ENCODE results near the gene GPBP1.
"Not testable (repeated sequence)": the region's sequence is repeated elsewhere in the genome, so short reads cannot be mapped to it uniquely, and the experiment has no call there.

The GPBP1 gene, protein sequence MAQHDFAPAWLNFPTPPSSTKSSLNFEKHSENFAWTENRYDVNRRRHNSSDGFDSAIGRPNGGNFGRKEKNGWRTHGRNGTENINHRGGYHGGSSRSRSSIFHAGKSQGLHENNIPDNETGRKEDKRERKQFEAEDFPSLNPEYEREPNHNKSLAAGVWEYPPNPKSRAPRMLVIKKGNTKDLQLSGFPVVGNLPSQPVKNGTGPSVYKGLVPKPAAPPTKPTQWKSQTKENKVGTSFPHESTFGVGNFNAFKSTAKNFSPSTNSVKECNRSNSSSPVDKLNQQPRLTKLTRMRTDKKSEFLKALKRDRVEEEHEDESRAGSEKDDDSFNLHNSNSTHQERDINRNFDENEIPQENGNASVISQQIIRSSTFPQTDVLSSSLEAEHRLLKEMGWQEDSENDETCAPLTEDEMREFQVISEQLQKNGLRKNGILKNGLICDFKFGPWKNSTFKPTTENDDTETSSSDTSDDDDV

DNA sequence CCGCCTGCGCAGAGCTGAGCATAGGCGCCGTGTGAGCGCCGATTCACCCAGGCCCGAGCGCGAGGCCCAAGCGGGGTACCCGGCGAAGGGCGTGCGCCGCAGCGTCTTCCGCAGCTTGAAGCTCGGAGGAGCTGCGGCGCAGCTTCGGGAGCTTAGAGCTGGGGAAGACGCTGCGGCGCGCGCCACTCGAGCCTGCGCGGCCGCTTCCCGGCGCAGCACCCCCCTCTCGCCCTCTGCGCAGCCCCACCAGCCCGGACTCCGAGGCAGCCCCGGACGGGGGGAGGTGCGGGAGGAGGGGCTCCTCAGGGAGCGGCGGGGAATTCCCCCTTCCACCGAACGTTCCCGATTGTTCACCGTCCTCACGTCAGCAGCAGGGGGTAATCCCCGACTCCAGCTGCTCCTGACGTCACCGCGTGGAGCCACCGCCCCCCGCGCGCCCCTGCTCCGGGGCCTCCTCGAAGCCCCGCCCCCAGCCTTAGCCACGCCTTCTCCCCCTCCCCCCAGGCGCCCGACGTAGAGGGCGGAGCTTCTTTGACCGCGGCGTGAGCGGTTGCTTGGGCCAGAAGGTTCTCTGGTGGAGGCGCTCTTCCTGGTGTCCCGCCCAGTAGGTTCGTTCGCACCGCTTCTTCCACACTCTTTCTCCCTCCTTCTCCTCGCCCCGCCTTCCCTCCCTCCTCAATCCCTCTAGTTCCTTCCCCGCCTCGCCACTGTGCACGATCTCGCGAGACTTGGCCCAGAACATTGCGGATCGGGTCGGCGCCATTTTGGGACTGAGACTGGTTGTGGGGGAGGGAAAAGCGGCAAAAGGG is at the start of gene GPBP1:
TSS of gene GPBP1 (plus strand) at position 741 of the 809 bp plus-strand sequence. CDS start 40,072 bp downstream, outside the sequence.
- DNase-seq (ENCODE audit: low read depth): peak; percentile 99

DNA sequence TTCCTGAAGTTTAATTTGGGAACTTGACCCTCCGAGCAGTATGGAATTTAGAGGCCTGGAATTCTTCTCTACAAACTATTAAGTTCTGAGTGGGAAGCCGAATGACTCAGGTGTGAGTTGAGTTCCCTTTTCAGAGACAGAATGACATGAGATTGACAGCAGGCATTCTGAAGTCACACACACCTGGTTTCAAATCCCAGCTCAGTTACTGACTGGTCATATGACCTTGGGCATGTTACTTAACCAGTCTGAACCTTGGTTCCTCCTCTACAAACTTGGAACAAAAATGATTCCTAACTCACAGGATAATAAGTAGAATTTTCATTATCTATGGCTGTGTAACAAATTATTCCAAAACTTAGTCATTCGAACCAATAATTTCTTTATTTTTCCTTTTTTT is 45.5 kb upstream of the GPBP1 start:
- DNase-seq (ENCODE audit: low read depth): no peak

DNA sequence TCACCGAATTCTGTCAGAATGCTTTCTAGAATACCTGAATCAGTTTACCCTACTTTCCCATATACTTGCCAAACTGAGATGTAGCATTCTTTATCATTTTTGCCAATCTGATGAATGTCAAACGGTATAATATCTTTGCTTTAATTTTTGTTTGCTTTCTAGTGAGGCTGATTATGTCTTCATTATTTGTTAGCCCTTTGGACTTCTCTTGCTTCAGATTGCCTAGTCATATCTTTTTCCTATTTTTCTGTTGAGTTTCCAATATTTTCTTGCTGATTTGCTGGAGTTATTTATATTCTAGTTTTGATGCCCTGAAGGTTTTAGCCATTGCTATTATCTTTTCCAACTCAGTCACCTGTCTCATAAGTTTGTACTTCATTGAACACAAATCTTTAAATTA is 40.3 kb upstream of the GPBP1 start:
- DNase-seq (ENCODE audit: low read depth): no peak

DNA sequence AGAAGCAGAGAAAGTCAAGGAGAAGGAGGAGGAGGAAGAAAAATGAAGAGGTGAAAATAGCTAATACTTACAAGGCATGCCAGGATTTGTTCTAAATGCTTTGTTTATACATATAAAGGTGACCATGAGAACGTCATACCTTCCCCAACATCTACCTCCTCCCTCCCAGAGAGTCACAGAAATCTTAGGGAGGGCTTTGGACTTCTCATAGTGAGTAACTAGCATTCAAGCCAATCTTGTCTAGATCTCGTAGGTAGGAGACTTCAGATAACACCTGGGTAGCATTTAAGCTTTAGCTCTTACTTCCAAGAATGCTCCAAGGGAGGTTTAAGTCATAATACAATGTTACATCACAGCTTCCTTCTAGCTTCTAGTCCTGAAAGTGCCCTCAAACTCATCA is 36.5 kb upstream of the GPBP1 start:
- no peak for DNase-seq (ENCODE audit: low read depth)

DNA sequence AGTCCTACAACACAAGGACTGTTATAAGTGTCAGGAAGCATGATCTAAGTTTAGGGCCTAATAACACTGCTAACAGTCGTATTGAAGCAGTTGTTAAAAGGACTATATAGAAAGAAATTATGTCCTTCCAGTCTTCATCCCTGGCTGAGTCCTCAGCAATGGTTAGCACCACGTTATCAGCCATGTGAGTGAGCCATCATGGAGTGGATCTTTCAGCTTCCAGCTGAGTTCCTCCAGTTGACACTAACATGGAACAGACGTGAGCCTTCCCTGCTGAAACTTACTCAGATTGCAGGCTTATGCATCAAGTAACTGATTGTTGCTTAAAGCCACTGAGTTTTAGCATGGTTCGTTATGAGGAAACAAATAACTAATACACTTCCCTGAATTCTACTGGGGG is 21.5 kb upstream of the GPBP1 start:
- DNase-seq (ENCODE audit: low read depth): no peak

DNA sequence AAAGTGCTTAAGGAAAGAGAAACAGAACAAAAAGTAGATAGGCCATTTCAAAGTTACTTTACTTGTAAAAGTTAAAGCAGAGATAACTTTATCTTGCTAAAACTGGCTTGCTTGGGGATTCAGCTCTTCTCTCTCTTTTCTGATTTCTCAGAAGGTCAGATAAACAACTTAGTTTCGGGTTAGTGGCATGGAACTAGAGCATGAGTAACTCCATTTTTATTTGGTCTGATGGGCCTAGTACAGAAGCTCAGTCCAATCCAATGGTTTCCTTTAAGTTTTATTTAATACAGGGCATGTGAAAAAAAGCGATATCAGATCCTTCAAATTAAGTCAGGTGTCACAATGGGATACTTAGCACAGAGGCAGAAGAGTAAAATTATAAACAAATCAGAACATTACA is 18.8 kb upstream of the GPBP1 start:
- DNase-seq (ENCODE audit: low read depth): no peak

DNA sequence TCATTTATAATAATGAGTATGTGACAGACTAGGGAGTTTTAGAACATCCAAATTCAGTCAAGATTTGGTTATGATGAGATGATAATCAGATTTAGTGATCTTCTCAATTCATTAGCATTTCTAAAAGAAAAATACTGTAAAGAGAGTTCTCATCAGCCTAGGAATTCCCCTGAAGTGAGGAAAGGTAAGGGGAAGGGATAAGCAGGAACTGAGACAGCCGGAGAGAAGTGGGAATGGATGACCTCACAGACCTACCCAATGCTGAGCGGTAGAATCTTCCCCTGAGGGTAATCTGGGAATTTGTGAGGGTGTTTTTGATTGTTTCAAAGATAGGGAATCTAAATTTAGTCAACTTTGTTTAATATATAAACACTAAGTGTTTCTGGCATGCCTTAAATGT is 16.7 kb upstream of the GPBP1 start:
- no peak for DNase-seq (ENCODE audit: low read depth)

DNA sequence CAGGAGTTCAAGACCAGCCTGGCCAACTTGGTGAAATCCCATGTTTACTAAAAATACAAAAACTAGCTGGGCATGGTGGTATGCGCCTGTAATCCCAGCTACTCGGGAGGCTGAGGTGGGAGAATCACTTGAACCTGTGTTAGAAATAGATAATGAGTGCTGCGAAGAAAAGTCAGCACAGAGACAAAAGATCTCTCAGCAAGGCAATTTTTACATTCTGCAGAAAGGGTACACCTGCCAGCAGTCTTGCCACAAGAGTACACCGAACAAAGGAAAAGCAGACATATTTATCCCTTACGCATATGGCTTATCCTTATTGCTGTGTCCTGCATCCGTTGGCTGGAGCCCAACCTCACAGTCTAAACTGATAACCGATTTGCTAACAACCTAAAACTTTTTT is 16.2 kb upstream of the GPBP1 start:
- DNase-seq (ENCODE audit: low read depth): no peak

DNA sequence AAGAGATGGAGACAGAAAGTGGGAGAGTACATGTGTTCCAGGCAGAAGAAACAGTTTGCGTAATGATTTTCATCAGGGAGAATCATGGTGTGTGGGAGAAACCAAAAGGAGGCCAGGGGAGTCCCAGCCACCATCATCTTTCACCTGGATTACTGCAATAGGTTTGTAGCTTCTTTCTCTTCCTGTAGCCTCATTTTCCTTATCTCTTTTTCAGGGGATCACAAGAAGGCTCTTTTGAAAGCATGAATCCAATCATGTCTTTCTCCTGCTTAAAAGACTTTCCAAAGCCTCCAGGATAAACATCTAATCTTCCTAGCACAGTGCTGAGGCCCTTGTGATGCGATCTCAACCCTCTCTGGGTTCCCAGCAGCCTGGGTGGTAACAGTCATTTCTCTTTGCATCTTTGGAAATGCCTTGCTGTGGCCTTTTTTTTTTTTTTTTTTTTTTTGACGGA is 10.3 kb upstream of the GPBP1 start:
- no peak for DNase-seq (ENCODE audit: low read depth)

DNA sequence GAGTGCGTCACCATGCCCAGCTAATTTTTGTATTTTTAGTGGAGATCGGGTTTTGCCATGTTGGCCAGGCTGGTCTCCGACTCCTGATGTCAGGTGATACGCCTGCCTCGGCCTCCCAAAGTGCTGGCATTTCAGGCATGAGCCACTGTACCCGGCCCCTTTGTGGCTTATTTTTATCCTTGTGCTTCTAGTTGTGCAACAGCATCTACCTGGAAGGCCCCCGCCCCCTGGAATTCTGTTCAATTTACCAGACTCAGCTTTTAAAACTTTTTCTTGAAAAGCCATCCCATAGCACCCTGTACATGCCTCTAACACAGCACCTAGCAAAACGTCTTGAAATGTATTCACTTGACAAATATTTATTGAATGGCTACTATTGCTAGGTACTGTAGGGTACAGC is 9.7 kb upstream of the GPBP1 start:
- no peak for DNase-seq (ENCODE audit: low read depth)

DNA sequence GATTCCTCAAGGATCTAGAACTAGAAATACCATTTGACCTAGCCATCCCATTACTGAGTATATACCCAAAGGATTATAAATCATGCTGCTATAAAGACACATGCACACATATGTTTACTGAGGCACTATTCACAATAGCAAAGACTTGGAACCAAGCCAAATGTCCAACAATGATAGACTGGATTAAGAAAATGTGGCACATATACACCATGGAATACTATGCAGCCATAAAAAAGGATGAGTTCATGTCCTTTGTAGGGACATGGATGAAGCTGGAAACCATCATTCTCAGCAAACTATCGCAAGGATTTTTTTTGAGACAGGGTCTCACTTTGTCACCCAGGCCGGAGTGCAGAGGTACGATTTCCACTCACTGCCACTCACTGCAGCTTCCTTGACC is 8.7 kb upstream of the GPBP1 start:
- DNase-seq (ENCODE audit: low read depth): not testable (repeated sequence)

DNA sequence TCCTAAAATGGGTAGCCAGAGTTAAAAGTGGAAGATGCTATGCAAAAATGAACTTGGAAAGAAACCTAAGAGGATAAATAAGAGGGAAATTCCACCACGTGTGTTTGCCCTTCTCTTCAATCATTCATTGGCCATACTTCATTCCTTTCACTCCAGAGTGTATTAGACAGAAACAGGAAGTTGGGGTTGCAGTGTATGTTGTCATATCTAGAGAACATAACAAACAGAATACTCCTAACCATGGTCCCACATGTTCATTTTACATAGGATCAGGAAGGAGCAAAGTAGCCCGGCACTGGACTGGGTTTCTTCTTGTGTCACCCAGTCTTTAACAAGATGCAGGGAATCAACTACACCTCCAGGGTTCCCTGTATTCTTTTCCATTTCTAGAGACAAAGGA is 7.6 kb upstream of the GPBP1 start:
- DNase-seq (ENCODE audit: low read depth): no peak

DNA sequence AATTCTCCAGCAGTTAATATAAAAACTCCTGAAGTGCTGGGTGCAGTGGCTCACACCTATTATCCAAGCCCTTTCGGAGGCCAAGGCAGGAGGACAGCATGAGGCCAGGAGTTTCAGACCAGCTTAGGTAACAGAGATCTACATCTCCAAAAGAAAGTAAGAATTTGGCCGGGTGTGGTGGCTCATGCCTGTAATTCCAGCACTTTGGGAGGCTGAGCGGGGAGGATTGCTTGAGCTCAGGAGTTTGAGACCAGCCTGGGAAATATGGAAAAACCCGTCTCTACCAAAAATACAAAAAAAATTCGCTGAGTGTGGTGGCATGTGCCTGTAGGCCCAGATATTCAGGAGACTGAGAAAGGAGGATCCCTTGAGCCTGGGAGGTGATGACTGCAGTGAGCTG is 6.7 kb upstream of the GPBP1 start:
- DNase-seq (ENCODE audit: low read depth): no peak

DNA sequence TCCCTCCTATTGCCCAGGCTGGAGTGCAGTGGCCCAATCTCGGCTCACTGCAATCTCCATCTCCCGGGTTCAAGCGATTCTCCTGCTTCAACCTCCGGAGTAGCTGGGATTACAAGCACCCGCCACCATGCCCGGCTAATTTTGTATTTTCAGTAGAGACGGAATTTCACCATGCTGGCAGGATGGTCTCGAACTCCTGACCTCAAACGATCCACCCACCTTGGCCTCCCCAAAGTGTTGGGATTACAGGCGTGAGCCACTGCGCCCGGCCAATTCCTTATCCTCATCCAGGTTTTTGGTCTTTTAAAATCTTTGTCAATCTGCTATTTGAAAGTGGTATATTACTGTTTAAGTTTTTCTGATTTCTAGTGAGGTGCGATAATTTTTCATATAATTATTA is 3.7 kb upstream of the GPBP1 start:
- not testable (repeated sequence) for DNase-seq (ENCODE audit: low read depth)

DNA sequence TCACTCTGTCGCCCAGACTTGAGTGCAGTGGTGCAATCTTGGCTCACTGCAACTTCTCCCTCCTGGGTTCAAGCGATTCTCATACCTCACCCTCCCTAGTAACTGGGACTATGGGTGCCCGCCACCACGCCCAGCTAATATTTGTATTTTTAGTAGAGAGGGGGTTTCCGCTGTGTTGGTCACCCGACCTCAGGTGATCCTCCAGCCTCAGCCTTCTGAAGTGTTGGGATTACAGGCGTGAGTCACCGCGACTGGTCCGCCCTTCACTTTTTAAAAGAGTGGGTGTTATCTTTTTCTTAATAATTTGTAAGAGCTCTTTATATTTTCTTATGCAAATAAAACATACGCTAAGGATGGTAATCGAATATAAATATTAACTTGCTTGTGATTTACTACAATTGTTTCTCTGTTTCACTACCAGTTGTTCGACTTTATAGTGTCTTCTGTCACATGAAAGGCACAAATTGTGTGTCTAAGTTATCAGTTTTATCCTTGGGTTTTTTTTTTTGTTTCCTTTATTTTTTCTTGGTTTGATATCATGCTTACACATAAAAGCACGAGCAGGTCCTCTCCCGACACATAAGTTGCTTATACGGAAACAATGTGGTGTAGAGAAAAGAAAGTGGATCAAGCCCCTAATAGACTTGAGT is 1.9 kb upstream of the GPBP1 start:
- DNase-seq (ENCODE audit: low read depth): no peak

DNA sequence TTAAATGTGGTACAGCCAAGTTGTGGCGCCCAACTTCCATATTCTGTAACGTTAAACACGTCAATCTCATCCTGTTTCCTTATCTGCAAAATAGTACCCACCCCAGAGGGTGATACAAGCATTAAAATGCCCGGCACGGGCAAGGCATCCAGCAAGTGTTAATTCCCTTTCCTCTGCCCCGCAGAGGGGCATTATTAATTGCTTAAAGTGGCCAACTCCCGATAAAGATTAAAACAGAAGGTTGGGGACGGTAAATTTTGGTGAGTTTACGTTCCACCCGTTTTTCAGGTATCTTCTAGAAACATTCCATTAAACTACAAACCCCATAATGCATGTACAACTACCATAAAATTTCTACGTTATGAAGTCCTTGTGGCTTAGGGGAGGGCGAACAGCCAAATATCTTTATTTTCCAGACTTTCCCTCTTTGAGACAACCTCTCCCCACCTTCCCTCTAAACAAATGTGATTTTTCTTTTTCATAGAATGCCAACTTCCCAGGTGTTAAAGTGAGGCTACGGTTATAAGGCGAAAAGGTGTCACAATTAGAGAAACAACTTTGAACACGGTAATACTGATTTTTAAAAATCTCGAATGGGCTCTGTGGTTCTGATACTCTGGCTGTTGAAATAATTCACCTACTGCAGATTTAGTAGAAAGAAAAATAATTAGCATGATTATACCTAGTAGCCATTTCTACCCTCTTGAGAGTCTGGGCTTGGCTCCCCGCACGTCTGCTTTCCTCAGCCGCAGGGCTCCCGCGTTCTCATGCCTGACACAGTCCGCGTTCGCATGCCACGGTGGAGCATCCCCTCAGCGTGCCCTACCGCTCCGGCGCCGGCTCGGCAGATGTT is 1.2 kb upstream of the GPBP1 start:
- no peak for DNase-seq (ENCODE audit: low read depth)

DNA sequence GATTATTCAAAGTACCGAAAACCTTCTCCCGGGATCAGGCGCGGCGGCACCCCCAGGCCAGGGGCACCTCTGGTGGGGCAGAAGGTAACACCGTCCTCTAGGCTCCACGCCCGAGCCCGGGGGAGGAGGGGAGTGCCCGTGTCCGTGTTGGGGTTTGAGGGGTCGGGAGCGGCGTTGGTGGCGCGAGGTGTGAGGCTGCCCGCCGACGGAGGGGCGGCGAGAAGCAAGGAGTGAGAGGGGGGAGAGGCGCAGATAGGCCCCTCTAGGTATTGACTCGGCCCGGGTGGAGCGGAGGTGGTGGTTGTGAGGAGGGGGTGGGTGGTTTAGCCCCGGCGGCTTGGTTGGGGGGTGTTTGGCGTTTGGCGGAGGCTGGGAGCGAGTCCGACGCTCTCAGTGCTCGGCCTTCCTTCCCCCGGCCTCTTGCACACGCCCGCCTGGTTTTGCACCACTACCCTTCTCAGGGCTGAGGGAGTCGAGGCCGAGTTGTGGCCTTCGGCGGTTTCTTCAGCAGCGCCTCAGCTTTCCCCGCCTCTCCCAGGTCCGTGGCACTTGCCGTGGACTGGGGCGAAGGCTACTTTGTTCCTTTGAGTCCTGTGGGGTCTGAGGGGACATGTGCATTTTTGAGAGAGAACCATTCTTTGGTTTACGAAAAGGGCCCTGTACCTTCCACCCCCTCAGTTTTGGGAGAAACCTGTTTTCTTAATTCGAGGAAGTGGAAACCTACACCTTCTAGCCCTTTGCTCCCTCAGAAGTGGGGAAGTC is 450 bp downstream of the GPBP1 start:
- no peak for DNase-seq (ENCODE audit: low read depth)

DNA sequence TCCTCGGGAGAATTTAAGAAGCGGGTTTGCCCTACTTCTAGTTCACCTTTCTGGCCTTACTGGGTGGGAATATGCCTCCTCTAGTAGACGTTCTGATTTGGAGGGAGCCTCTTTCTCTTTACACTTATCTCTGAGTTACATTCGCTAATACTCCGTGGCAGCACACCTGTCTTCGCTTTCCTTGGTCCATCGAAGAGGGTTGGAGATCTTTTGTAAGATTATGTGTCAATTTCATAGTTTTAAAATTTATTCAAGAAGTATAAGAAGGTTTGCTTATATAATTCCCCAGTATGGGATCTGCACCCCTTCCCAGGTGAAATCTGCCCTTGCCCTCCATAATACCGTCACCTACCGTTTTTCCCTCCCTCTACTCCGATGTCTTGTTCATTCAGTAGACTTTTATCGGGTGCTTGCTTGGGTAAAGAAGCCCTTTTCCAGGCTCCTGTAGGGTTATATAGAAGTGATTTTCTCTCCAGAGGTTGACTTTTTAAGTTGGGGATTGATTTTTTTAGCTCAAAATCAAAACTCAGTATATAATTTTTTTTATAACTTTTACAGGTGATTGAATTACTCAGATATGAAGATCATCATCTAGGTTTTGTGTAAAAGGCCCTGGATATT is 1.1 kb downstream of the GPBP1 start:
- DNase-seq (ENCODE audit: low read depth): no peak

DNA sequence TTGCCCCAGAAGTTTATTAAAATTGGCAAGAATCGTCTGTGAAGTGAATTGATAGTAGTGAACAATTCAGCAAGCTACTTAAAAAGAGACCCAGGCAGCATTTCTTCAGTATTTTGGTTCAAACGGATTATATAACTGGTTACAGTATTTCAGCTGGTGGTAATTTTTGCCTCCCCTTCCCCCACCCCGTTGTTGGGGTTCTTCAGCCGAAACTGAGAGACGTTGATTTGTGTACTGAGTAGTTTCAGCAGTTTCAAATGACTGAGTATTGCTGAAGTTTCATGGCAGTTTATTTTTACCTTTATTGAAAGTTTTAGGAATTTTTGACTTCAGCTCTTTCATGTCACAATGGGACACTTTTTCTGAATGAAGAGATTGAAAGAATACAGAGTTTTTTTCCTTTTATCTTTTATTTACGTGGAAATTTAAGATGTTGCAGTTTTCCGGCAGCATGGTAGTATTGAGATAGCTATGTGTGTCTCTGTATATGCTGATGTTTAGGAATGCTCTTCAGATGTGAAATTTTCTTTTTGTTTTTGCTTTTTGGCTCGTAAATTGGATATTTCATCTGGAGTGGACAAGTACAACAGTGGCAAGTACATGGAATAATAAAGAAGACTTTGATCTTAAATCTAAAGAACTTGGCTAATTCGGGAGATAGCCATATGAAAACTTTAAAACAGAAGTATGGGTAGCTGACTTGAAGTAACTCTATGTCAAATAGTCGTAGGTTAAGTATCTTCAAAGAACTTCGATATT is 1.9 kb downstream of the GPBP1 start:
- DNase-seq (ENCODE audit: low read depth): no peak

DNA sequence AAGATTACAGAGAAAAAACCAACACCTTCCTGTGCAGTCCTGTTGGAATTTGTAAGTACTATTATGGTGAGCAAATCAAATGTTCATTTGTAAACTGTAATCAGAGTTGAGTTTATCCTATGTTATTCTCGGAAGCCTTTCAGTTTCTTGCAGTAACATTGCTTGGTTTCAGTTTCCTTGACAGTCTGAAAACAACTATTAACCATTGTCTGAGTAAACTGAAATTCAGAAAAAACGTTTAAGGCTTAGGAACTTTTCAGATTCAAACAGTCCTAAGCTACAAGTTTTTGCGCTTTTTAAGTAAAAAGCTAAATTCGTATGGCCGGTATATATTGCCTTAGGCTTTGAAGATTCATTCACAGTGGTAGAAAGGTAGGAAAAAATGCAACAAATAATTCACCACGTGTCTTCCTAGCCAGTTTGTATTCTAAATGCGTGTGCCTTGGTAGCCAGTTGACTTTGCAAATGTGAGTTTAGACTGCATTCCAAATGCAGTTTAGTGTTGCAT is 2.5 kb downstream of the GPBP1 start:
- no peak for DNase-seq (ENCODE audit: low read depth)
